ENCODE results near the gene MRPL24.

Gene MRPL24

DNA sequence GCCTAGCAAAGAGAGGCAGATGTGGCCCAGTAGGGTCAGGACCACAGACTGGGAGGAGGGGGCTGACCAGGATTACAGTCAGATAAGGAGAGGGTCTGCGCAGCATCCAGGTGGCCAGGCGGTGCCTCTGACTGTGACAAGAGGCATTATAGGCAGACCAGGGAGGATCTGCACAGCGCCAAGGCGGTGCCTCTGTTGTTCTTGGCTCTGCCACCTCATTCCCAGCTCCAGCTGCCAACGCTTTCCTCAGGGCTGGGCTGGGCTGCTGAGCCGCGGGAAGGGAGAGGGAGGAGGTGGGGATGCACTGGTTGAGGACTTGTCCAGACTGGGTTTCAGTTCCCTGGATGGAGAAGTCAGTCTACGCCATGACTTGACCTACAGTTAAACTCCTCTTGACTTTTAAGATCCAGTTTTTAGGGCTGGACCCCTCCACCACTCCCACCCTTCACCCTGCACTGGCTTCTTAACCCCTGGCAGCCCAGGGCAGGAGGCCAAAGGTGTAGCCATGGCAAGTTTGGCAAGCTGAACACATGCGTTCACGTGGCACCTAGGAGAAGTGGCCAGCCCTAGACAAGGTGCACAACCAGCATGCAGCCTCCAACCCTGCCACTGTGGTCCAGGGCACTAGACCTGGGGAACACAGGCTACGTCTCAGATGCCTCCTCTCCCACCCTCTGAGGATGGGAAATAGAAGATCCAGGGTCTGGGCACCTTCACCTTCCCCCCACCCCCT lies 31.0 kb downstream of the MRPL24 start:
- Histone ChIP-seq H3K9ac (ENCODE audit: low read length) (no peak overlapping the region), H3K36me3 (ENCODE audit: control insufficient read depth, insufficient read depth, low read length) (no peaks in the 10 kb centered on the region)

DNA sequence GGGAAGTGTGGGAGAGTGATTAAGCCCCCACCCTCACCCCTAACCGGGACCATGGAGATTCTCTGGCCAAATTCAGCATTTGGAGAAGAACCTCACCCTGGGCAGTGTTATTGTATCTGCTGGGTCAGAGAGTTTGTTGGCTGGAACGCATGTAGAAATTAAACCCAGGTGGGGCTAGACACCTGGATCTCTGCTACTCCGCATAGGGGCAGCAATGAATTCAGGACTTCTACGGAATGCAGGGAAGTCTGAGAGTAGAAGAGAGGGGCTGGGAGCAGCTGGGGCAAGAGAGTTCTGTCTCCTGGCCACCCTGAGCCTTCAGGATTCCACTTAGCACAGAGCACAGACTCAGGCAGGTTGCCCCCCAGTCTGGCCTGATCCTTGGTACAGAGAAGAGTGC lies 31.9 kb downstream of the MRPL24 start:
- Histone ChIP-seq H3K36me3 (ENCODE audit: control insufficient read depth, insufficient read depth, low read length) (no peaks in the 10 kb centered on the region), H3K27me3 (ENCODE audit: control insufficient read depth, insufficient read depth, low read length) (peaks cover 25% of the 10 kb centered on the region), H3K4me3 (ENCODE audit: low read length) (no peak overlapping the region), H3K9ac (ENCODE audit: low read length) (no peak overlapping the region), H3K4me1 (ENCODE audit: control insufficient read depth, insufficient read depth, low read length) (peaks cover 59% of the 10 kb centered on the region), H3K9me3 (ENCODE audit: control insufficient read depth, low read length) (no peaks in the 10 kb centered on the region)

More for the DNA sequence above, 31.0 kb downstream of the MRPL24 start:
- Histone ChIP-seq H3K4me1 (ENCODE audit: control insufficient read depth, insufficient read depth, low read length) (peaks cover 52% of the 10 kb centered on the region), H3K9me3 (ENCODE audit: control insufficient read depth, low read length) (no peaks in the 10 kb centered on the region), H3K4me3 (ENCODE audit: low read length) (no peak overlapping the region), H3K27me3 (ENCODE audit: control insufficient read depth, insufficient read depth, low read length) (peaks cover 16% of the 10 kb centered on the region)

GRCh38 chr1:156708218-156708661 lies 32.6 kb downstream of the MRPL24 start:
- H3K36me3 ChIP-seq (ENCODE audit: control insufficient read depth, insufficient read depth, low read length) = no peaks in the 10 kb centered on the region
- H3K27me3 ChIP-seq (ENCODE audit: control insufficient read depth, insufficient read depth, low read length) = peaks cover 33% of the 10 kb centered on the region
- H3K9ac ChIP-seq (ENCODE audit: low read length) = no peak overlapping the region
- H3K9me3 ChIP-seq (ENCODE audit: control insufficient read depth, low read length) = no peaks in the 10 kb centered on the region
- no peak overlapping the region for H3K4me3 ChIP-seq (ENCODE audit: low read length)
- peaks cover 59% of the 10 kb centered on the region for H3K4me1 ChIP-seq (ENCODE audit: control insufficient read depth, insufficient read depth, low read length)

DNA sequence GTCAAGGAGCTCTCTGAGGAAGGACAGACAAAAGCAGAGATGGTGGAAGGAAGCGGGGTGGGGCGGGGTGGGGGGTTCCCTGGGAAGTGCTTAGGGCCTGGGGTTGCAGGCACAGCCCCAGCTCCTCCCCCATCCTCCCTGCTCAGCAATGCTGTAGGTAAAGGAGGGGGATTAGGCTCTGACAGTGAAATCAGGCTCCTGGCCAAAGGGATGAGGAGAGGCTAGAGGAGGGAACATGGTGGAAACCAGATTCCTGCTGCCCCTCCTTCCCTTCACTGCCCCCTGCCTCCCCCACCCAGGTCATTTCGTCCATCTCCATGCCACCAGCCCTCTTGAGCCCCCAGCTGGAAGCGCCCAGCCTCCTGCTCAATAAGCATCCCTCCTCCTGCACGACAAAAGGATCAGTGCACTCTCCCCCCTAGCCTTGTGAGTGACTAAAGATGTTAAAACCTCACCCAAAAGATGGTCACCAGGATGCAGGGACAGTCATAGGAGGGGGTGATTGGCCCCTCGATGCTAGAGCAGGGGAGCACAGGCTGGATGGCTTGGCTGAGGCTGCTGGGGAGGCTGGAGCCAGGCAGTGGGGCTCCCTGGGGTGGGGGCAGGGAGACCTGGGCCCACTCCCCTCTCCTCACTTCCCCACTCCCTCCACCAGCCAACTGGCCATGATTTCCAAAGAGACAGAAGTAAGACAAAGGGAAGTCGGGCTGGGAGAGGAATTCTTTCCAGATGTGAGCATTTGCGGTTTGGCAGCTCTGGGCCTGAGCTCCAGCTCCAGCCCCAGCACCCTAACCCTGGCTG lies 33.3 kb downstream of the MRPL24 start:
- Histone ChIP-seq H3K4me1 (ENCODE audit: control insufficient read depth, insufficient read depth, low read length) (peaks cover 59% of the 10 kb centered on the region), H3K9me3 (ENCODE audit: control insufficient read depth, low read length) (no peaks in the 10 kb centered on the region), H3K27me3 (ENCODE audit: control insufficient read depth, insufficient read depth, low read length) (peaks cover 36% of the 10 kb centered on the region), H3K4me3 (ENCODE audit: low read length) (no peak overlapping the region), H3K36me3 (ENCODE audit: control insufficient read depth, insufficient read depth, low read length) (no peaks in the 10 kb centered on the region), H3K9ac (ENCODE audit: low read length) (no peak overlapping the region)

- Histone ChIP-seq H3K4me1 (ENCODE audit: control insufficient read depth, insufficient read depth, low read length) (peaks cover 59% of the 10 kb centered on the region), H3K9me3 (ENCODE audit: control insufficient read depth, low read length) (no peaks in the 10 kb centered on the region), H3K27me3 (ENCODE audit: control insufficient read depth, insufficient read depth, low read length) (peaks cover 36% of the 10 kb centered on the region), H3K36me3 (ENCODE audit: control insufficient read depth, insufficient read depth, low read length) (no peaks in the 10 kb centered on the region), H3K9ac (ENCODE audit: low read length) (peak overlapping the region; percentile 58), H3K4me3 (ENCODE audit: low read length) (peak overlapping the region; percentile 20)
Observed at GRCh38 chr1:156706657-156707416, 34.1 kb downstream of the MRPL24 start.

DNA sequence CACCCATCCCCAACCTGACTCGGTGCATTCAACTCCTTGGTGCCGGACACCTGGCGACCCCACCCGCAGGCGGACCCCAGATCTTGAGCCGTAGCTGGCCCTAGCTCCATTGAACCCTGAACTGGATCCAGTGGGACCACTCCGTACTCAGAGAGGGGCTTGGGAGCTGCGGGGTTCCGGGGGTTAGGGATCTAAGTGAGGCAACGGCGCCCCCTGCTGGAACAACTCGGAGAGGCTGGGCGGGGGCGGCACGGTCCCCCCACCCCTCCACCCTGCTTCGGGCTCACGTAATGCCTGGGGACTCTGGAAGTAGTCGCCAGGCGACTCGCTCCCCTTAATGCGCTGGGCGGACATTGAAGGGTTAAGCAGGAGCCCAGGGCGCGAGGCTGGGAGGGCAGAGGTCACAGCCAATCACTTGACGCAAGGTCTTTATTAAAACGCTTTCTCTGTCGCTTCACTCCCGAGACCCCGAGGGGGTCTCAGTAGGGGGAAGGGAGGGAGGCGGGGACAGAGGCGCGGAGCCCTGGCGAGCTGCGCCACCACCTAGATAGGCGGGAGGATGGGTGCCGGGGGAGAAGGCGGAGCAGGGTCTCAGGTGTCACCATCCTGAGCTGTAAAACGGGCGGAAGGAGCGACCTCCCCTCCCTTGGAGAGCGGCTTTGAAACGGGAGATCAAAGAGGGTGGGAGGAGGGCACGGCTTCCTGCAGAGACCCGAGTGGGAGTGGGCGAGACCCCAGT lies 34.8 kb downstream of the MRPL24 start:
- peaks cover 36% of the 10 kb centered on the region for H3K27me3 ChIP-seq (ENCODE audit: control insufficient read depth, insufficient read depth, low read length)
- H3K9ac ChIP-seq (ENCODE audit: low read length) = peak overlapping the region; percentile 58
- peaks cover 59% of the 10 kb centered on the region for H3K4me1 ChIP-seq (ENCODE audit: control insufficient read depth, insufficient read depth, low read length)
- no peaks in the 10 kb centered on the region for H3K36me3 ChIP-seq (ENCODE audit: control insufficient read depth, insufficient read depth, low read length)
- H3K4me3 ChIP-seq (ENCODE audit: low read length) = peak overlapping the region; percentile 20
- no peaks in the 10 kb centered on the region for H3K9me3 ChIP-seq (ENCODE audit: control insufficient read depth, low read length)

- Histone ChIP-seq H3K9me3 (ENCODE audit: control insufficient read depth, low read length) (no peaks in the 10 kb centered on the region), H3K4me3 (ENCODE audit: low read length) (peak within 1 kb of the TSS; percentile 20), H3K36me3 (ENCODE audit: control insufficient read depth, insufficient read depth, low read length) (no peaks in the 10 kb centered on the region), H3K27me3 (ENCODE audit: control insufficient read depth, insufficient read depth, low read length) (peaks cover 38% of the 10 kb centered on the region), H3K4me1 (ENCODE audit: control insufficient read depth, insufficient read depth, low read length) (peaks cover 56% of the 10 kb centered on the region), H3K9ac (ENCODE audit: low read length) (peak within 1 kb of the TSS; percentile 58)
Observed at GRCh38 chr1:156705321-156705917, 35.5 kb downstream of the MRPL24 start, which contains the start of gene CRABP2. TSS of gene CRABP2 (minus strand) at chr1:156705583. CDS start at chr1:156705446, 137 bp downstream.

DNA sequence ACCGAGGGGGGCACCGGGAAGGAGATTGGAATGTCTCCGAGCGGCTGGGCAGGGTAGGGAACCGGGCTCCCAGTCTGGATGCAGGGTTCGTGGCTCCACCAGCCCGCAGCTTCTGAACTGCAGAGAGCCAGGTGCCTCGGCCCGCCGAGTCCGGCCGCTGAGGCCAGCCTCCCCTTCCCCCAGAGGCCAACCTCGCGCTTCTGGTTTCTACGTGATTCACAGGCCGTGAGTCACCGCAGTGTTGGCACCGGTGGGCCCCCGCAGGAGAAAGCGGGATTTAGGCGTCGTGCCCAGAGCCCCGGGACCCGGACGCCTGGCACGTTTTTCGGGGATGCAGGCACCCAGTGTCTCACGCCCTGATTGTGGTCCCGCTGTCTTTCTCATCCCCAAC lies 36.0 kb downstream of the MRPL24 start:
- Histone ChIP-seq H3K27me3 (ENCODE audit: control insufficient read depth, insufficient read depth, low read length) (peaks cover 43% of the 10 kb centered on the region), H3K9ac (ENCODE audit: low read length) (peak overlapping the region; percentile 58), H3K36me3 (ENCODE audit: control insufficient read depth, insufficient read depth, low read length) (no peaks in the 10 kb centered on the region)

DNA sequence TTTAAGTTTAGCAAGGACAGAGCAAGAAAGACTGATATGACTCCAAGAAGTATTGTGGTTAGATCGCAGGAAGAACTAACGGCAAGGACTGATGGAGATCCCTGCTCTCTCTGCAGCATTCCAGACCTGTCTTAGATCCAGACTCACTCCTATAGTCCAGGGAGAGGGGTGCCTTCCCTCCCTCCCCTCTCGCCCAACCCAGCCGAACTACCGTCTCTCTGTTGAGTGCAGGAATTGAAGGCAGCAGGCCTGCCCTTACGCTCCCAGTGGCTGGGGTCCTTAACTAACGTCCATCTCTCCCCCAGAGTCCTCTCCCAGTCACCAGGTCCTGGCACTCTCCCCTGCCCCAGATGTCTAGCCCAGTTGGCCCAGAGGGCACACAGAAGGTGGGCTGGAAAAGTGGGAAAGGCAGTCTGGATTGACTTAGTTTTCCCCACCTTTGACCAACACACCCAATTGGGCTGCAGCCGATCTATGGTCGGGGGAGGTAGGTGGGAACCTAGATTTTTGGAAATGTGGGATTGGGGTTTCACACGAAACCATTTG lies 36.6 kb downstream of the MRPL24 start:
- peaks cover 44% of the 10 kb centered on the region for H3K4me1 ChIP-seq (ENCODE audit: control insufficient read depth, insufficient read depth, low read length)
- no peaks in the 10 kb centered on the region for H3K36me3 ChIP-seq (ENCODE audit: control insufficient read depth, insufficient read depth, low read length)
- H3K9ac ChIP-seq (ENCODE audit: low read length) = no peak overlapping the region
- no peaks in the 10 kb centered on the region for H3K9me3 ChIP-seq (ENCODE audit: control insufficient read depth, low read length)
- H3K4me3 ChIP-seq (ENCODE audit: low read length) = no peak overlapping the region
- peaks cover 43% of the 10 kb centered on the region for H3K27me3 ChIP-seq (ENCODE audit: control insufficient read depth, insufficient read depth, low read length)

More for the DNA sequence above, 36.0 kb downstream of the MRPL24 start:
- Histone ChIP-seq H3K4me3 (ENCODE audit: low read length) (peak overlapping the region; percentile 20), H3K9me3 (ENCODE audit: control insufficient read depth, low read length) (no peaks in the 10 kb centered on the region), H3K4me1 (ENCODE audit: control insufficient read depth, insufficient read depth, low read length) (peaks cover 51% of the 10 kb centered on the region)

DNA sequence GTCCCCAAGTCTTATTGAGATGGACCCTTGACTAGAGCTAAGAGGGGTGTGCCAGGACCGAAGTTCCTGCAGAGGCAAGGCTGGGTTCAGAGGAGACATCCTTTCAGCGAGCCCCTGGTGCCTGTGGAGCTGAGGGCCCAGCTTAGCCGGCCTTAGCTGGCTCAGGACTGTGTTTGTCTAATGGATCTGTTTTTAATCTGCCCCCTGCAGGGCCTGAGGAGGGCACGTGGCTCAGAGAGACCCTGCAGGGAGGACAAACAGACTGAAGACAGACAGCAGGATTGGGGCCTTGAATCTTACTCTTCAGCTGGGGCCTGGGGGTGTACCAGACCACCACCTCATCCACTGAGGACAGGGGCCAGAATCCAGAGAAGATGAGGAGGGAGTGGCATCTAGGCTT lies 37.1 kb downstream of the MRPL24 start:
- H3K9me3 ChIP-seq (ENCODE audit: control insufficient read depth, low read length) = no peaks in the 10 kb centered on the region
- H3K4me1 ChIP-seq (ENCODE audit: control insufficient read depth, insufficient read depth, low read length) = peaks cover 39% of the 10 kb centered on the region
- peaks cover 43% of the 10 kb centered on the region for H3K27me3 ChIP-seq (ENCODE audit: control insufficient read depth, insufficient read depth, low read length)
- H3K36me3 ChIP-seq (ENCODE audit: control insufficient read depth, insufficient read depth, low read length) = no peaks in the 10 kb centered on the region
- no peak overlapping the region for H3K9ac ChIP-seq (ENCODE audit: low read length)
- H3K4me3 ChIP-seq (ENCODE audit: low read length) = no peak overlapping the region

DNA sequence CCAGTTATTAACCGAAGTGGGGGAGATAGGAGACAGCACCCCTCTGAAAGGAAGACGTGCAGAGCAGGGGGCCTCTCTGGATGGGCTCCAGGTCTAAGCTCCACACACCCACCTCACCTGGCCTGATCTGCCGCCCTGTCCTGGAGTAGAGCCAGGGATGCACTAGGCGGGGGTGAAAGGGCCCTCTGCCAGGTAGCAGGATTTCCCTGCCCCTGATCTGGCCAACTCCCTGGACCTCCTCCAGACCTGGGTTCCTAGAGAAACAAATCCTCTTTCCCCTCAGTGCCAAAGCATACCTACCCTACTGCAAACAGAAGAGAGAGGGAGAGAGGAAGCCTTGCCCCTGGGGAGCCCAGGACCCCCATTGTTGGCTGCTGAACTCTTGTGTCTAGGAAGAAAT lies 37.6 kb downstream of the MRPL24 start:
- no peak overlapping the region for H3K4me3 ChIP-seq (ENCODE audit: low read length)
- H3K4me1 ChIP-seq (ENCODE audit: control insufficient read depth, insufficient read depth, low read length) = peaks cover 37% of the 10 kb centered on the region
- no peaks in the 10 kb centered on the region for H3K36me3 ChIP-seq (ENCODE audit: control insufficient read depth, insufficient read depth, low read length)
- H3K27me3 ChIP-seq (ENCODE audit: control insufficient read depth, insufficient read depth, low read length) = peaks cover 43% of the 10 kb centered on the region
- no peaks in the 10 kb centered on the region for H3K9me3 ChIP-seq (ENCODE audit: control insufficient read depth, low read length)
- H3K9ac ChIP-seq (ENCODE audit: low read length) = no peak overlapping the region

Measured in mucosa of stomach (tissue), 1 donor.